HepG2 (cell line): Measurements from ENCODE around the gene WDSUB1. TPM values are rescaled to one million over a fixed set of nuclear protein-coding genes. Genes with fewer than 3 reads are reported as not detected.

Source experiments
- ATAC-seq: fragments of 200-7000 bp; cut with Tn5 transposase; 3 replicates; pipeline ENCODE4 v1.9.1; 2020; ENCODE audit warnings: mild to moderate bottlenecking, moderate library complexity
- Bru-seq: library from RNA; stranded (reverse); fragments of 400-500 nt; gene quantifications from one replicate; lab custom pipeline; 2021; lab: Mats Ljungman, UMichigan
- BruChase-seq, 2 experiments: library from RNA; stranded (reverse); fragments of 400-500 nt; gene quantifications; one replicate each; lab custom pipeline; 2021; lab: Mats Ljungman, UMichigan
- BruUV-seq: library from RNA; stranded (reverse); fragments of 400-500 nt; replicated peaks from 2 replicates; lab custom pipeline; 2021; lab: Mats Ljungman, UMichigan
- CTCF ChIA-PET: fragments of 300-600 bp; formaldehyde crosslinking; extraction: SDS; loops from one replicate; lab custom pipeline; 2021; ENCODE audit warnings: low total read pairs, inconsistent platforms, low intra/inter-chr PET ratio; lab: Yijun Ruan, JAX
- POLR2A ChIA-PET: fragments of 350-600 bp; sonication (Branson Sonifier 250); formaldehyde crosslinking; loops from one replicate; lab custom pipeline; 2020; ENCODE audit warnings: antibody characterized with exemption, inconsistent platforms; lab: Yijun Ruan, JAX
- DNase-seq: peaks from one replicate; pipeline ENCODE4 v3.0.0-alpha.2; 2015; ENCODE audit warnings: low spot score
- FAIRE-seq: peaks from 3 replicates; lab custom pipeline; 2011; peaks lifted over from hg19 to GRCh38; lab: Jason Lieb, UNC
- H2AFZ ChIP-seq: one replicate; pipeline ENCODE4 v1.6.1; 2011; ENCODE audit warnings: low read length, inconsistent platforms
- H3K27ac ChIP-seq: fragments of 300-600 bp; 3 replicates; pipeline ENCODE4 v1.8.0; 2011; ENCODE audit warnings: mixed run types, mild to moderate bottlenecking, mixed read lengths, low read length, inconsistent platforms; ENCODE audit not compliant: insufficient read depth; ENCODE audit errors: extremely low read length
- H3K27me3 ChIP-seq, 2 experiments: fragments of 200-600 bp in 1 of 2; 2 replicates in 1 of 2; 3 replicates in 1 of 2; pipeline versions ENCODE4 v1.6.0 to v1.8.0; 2011; ENCODE audit warnings: low read length in 2 of 2, mild to moderate bottlenecking in 2 of 2, moderate library complexity in 2 of 2, inconsistent platforms in 1 of 2; ENCODE audit not compliant: insufficient read depth in 2 of 2, control insufficient read depth in 1 of 2
- H3K36me3 ChIP-seq, 2 experiments: fragments of 200-600 bp in 1 of 2; replicated peaks in 1 of 2; 2 replicates in 1 of 2; 3 replicates in 1 of 2; pipeline versions ENCODE4 v1.5.1 to v1.8.0; 2011; ENCODE audit warnings: low read length in 2 of 2, inconsistent platforms in 1 of 2; ENCODE audit not compliant: insufficient read depth in 2 of 2, control insufficient read depth in 1 of 2
- H3K4me1 ChIP-seq: 2 replicates; pipeline ENCODE4 v1.5.1; 2012; ENCODE audit warnings: low read length, inconsistent platforms; ENCODE audit not compliant: insufficient read depth
- H3K4me2 ChIP-seq: 2 replicates; pipeline ENCODE4 v1.6.0; 2011; ENCODE audit warnings: low read depth, low read length, inconsistent platforms
- H3K4me3 ChIP-seq, 3 experiments: fragments of 200-600 bp in 1 of 3; sonication (generic), shearing (Covaris generic) in 1 of 3; replicated peaks in 1 of 3; 2 replicates each; pipeline ENCODE4 v1.5.1; 2011 to 2016; ENCODE audit warnings: low read length in 3 of 3, inconsistent platforms in 2 of 3, low read depth in 2 of 3, mild to moderate bottlenecking in 2 of 3, control low read depth in 1 of 3, mixed read lengths in 1 of 3; ENCODE audit not compliant: insufficient read depth in 1 of 3
- H3K79me2 ChIP-seq: one replicate; pipeline ENCODE4 v1.6.1; 2011; ENCODE audit warnings: low read length, inconsistent platforms; ENCODE audit not compliant: insufficient read depth
- H3K9ac ChIP-seq: 2 replicates; pipeline ENCODE4 v1.6.0; 2011; ENCODE audit warnings: mild to moderate bottlenecking, low read depth, low read length, inconsistent platforms; ENCODE audit not compliant: insufficient read depth
- H3K9me3 ChIP-seq: 2 replicates; pipeline ENCODE4 v1.5.1; 2012; ENCODE audit warnings: mild to moderate bottlenecking, low read length
- H4K20me1 ChIP-seq: 2 replicates; pipeline ENCODE4 v1.6.0; 2011; ENCODE audit warnings: inconsistent platforms, mild to moderate bottlenecking, low read length, moderate library complexity; ENCODE audit not compliant: insufficient read depth
- ATF7 ChIP-seq, 2 experiments: fragments of 450-650 bp in 1 of 2; sonication (generic) in 1 of 2; formaldehyde crosslinking in 1 of 2; IDR thresholded peaks; 2 replicates each; pipeline versions ENCODE4 v1.4.0 to v1.6.1; 2016 to 2020; ENCODE audit warnings: antibody characterized with exemption in 1 of 2, mild to moderate bottlenecking in 1 of 2, missing genetic modification reagents in 1 of 2
- CBX1 ChIP-seq: IDR thresholded peaks from one replicate; pipeline ENCODE4 v1.6.1; 2016; ENCODE audit warnings: antibody characterized with exemption, low read depth
- NFE2 ChIP-seq: sonication (generic); formaldehyde crosslinking; IDR thresholded peaks from 2 replicates; pipeline ENCODE4 v1.4.0; 2020; ENCODE audit warnings: missing genetic modification reagents
- PHF8 ChIP-seq: sonication (generic); formaldehyde crosslinking; IDR thresholded peaks from 2 replicates; pipeline ENCODE4 v1.5.0; 2020; ENCODE audit warnings: missing genetic modification reagents
- ZFYVE20 ChIP-seq: sonication (generic); formaldehyde crosslinking; IDR thresholded peaks from 2 replicates; pipeline ENCODE4 v1.8.0; 2023; ENCODE audit warnings: low read depth, mild to moderate bottlenecking, moderate library complexity, missing genetic modification reagents, borderline replicate concordance
- ZNF30 ChIP-seq: sonication (generic); formaldehyde crosslinking; IDR thresholded peaks from 2 replicates; pipeline ENCODE4 v1.5.0; 2020; ENCODE audit warnings: mild to moderate bottlenecking, missing genetic modification reagents
- ZNF616 ChIP-seq: sonication (generic); formaldehyde crosslinking; IDR thresholded peaks from 2 replicates; pipeline ENCODE4 v1.5.0; 2020; ENCODE audit warnings: low read depth, mild to moderate bottlenecking, missing genetic modification reagents
- WGBS: methylation state at CpG from one replicate; pipeline ENCODE4 v1.1.6; 2017; ENCODE audit warnings: low lambda C conversion rate; 5-methylcytosine and 5-hydroxymethylcytosine counted together
- in situ Hi-C: cut with HindIII; loops from 2 replicates; pipeline ENCODE4 v1.10.0; 2017; ENCODE audit warnings: low pct_unique_long_range_greater_than_20kb; ENCODE audit not compliant: extremely low pct_ligation_motif_present
- intact Hi-C: fragments of 100-400 bp; cut with micrococcal nuclease; formaldehyde crosslinking; loops from one replicate; pipeline ENCODE4 v1.10.0; 2022; ENCODE audit not compliant: unreplicated experiment
- long read RNA-seq, 2 experiments: library from RNA in 1 of 2; library from polyadenylated mRNA in 1 of 2; stranded (forward) in 1 of 2; unstranded in 1 of 2; transcript quantifications; one replicate each; pipeline ENCODE4 v2.0.0, GENCODE V29; 2019 to 2022
- polyA minus RNA-seq, 3 experiments: library from RNA; depleted of rRNA, polyadenylated mRNA; stranded (reverse); fragments of >200 nt; gene quantifications; 2 replicates each; pipeline ENCODE4 v1.2.3, GENCODE V29; 2011; ENCODE audit warnings: low replicate concordance in 1 of 3
- polyA plus RNA-seq, 8 experiments: library from polyadenylated mRNA; depleted of rRNA in 3 of 8; stranded (reverse) in 7 of 8; unstranded in 1 of 8; fragments of >200 nt; fragmentation: Illumina TruSeq in 4 of 8; extraction: Trizol in 4 of 8; gene quantifications; 2 replicates each; pipeline versions ENCODE4 v1.2.1 to v1.2.3, GENCODE V29; 2011 to 2016; ENCODE audit warnings: low read depth in 4 of 8, missing spikeins in 1 of 8, mixed read lengths in 1 of 8; ENCODE audit not compliant: insufficient read depth in 1 of 8
- total RNA-seq, 5 experiments: library from RNA; depleted of rRNA; stranded (reverse); fragments of >200 nt; fragmentation: Illumina TruSeq; extraction: Trizol; gene quantifications; 2 replicates each; pipeline ENCODE4 v1.2.3, GENCODE V29; 2016; ENCODE audit warnings: low read depth in 1 of 5
- TF ChIP-seq, protein P1 (sequence below): sonication (generic); formaldehyde crosslinking; IDR thresholded peaks from 2 replicates; pipeline ENCODE4 v1.4.0; 2020; ENCODE audit warnings: missing genetic modification reagents
- TF ChIP-seq, protein P2 (sequence below): sonication (generic); formaldehyde crosslinking; IDR thresholded peaks from 2 replicates; pipeline ENCODE4 v1.8.0; 2022; ENCODE audit warnings: missing genetic modification reagents, low read depth, mild to moderate bottlenecking, borderline replicate concordance
- TF ChIP-seq, protein P3 (sequence below): sonication (generic); formaldehyde crosslinking; IDR thresholded peaks from 2 replicates; pipeline ENCODE4 v1.5.0; 2020; ENCODE audit warnings: missing genetic modification reagents

The WDSUB1 gene, protein sequence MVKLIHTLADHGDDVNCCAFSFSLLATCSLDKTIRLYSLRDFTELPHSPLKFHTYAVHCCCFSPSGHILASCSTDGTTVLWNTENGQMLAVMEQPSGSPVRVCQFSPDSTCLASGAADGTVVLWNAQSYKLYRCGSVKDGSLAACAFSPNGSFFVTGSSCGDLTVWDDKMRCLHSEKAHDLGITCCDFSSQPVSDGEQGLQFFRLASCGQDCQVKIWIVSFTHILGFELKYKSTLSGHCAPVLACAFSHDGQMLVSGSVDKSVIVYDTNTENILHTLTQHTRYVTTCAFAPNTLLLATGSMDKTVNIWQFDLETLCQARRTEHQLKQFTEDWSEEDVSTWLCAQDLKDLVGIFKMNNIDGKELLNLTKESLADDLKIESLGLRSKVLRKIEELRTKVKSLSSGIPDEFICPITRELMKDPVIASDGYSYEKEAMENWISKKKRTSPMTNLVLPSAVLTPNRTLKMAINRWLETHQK
- total RNA-seq (2016; rRNA removed; fragmentation: Illumina TruSeq; extraction: Trizol): 10.7 and 16.3 TPM in 2 replicates
- total RNA-seq (2016; cell fraction: cytosol; rRNA removed; fragmentation: Illumina TruSeq; extraction: Trizol; ENCODE audit: low read depth): 7.2 and 7.7 TPM in 2 replicates
- total RNA-seq (2016; cell fraction: insoluble cytoplasmic fraction; rRNA removed; fragmentation: Illumina TruSeq; extraction: Trizol): 10.5 and 14.5 TPM in 2 replicates
- 7.8 and 8.5 TPM in 2 replicates for total RNA-seq (2016; cell fraction: membrane; rRNA removed; fragmentation: Illumina TruSeq; extraction: Trizol)
- total RNA-seq (2016; cell fraction: nucleus; rRNA removed; fragmentation: Illumina TruSeq; extraction: Trizol): 8.5 and 11.2 TPM in 2 replicates
- 9.6 and 10.1 TPM in 2 replicates for polyA plus RNA-seq (2011; rRNA removed)
- 7.2 and 9.2 TPM in 2 replicates for polyA plus RNA-seq (2011; cell fraction: cytosol; rRNA removed)
- polyA plus RNA-seq (2011; cell fraction: nucleus; rRNA removed): 10.9 and 12.9 TPM in 2 replicates
- 12.0 and 15.3 TPM in 2 replicates for polyA plus RNA-seq (2012)
- 3.7 and 4.7 TPM in 2 replicates for polyA plus RNA-seq (2016; cell fraction: cytosol; fragmentation: Illumina TruSeq; extraction: Trizol; ENCODE audit: low read depth)
- polyA plus RNA-seq (2016; cell fraction: insoluble cytoplasmic fraction; fragmentation: Illumina TruSeq; extraction: Trizol; ENCODE audit: low read depth): 16.5 and 18.2 TPM in 2 replicates
- 5.8 and 6.6 TPM in 2 replicates for polyA plus RNA-seq (2016; cell fraction: membrane; fragmentation: Illumina TruSeq; extraction: Trizol; ENCODE audit: low read depth)
- polyA plus RNA-seq (2016; cell fraction: nucleus; fragmentation: Illumina TruSeq; extraction: Trizol; ENCODE audit: insufficient read depth, low read depth): 12.5 and 14.0 TPM in 2 replicates
- polyA minus RNA-seq (2011; rRNA and poly(A)+ RNA removed; ENCODE audit: low replicate concordance): 5.6 and 17.7 TPM in 2 replicates
- 5.4 and 5.7 TPM in 2 replicates for polyA minus RNA-seq (2011; cell fraction: cytosol; rRNA and poly(A)+ RNA removed)
- 25.5 and 31.1 TPM in 2 replicates for polyA minus RNA-seq (2011; cell fraction: nucleus; rRNA and poly(A)+ RNA removed)
- percentile 82 among the genes with signal in this experiment for Bru-seq, nascent RNA
- BruChase-seq, experiment 1, labeled RNA remaining after a 6-hour chase: percentile 68 among the genes with signal in this experiment
- percentile 80 among the genes with signal in this experiment for BruChase-seq, experiment 2, labeled RNA remaining after a 2-hour chase
- long read RNA-seq, experiment 1, transcript WDSUB1-202 (11 exons, 1,912 nt): major isoform, 6 of 13 reads
- long read RNA-seq, experiment 1, partial matches to known transcripts: 0 of 13 reads
- long read RNA-seq, experiment 1, other reads (novel, unspliced or antisense): 5 of 13 reads
- long read RNA-seq, experiment 2, transcript WDSUB1-202 (11 exons, 1,912 nt): major isoform, 10 of 26 reads
- long read RNA-seq, experiment 2, partial matches to known transcripts: 4 of 26 reads
- long read RNA-seq, experiment 2, other reads (novel, unspliced or antisense): 12 of 26 reads

DNA sequence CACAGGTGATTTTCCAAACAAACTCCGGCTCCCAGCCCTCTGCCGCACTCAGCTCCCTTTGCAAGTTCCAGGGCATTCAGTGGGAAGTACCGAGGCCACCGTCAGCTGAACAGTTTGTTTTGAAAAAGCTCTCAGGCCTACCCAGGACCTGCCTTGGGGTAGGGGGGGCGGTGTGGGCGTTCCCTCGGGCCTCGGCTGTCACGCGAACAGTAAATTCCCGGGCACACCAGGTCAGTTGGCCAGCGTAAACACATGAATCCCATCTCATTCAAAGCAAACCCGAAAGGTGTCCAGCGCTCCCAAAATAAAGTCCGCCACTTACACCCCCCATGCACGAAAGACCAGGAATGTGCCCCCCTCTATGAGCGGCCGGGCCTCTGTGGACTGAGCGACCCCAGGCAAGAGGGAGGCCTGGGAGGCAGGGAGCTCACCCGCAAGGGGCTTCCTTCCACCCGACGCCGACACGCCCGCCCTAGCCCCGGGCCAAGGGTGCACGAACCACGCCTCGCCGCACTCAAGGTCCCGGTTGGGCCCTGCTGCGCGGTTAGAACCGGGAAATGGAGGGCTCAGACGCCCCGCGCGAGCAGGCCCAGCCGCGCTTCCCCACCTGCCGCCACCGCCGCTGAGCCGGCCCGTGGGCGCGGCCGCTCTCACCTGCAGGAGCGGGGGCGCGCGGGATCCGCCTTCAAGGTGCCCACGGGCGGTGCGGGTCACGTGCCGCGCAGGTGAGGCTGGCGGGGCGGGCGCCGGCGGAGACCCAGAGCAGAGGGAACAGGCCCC is at the start of gene WDSUB1:
Gene WDSUB1, minus strand, starts transcription at position 775 of the 780 bp plus-strand sequence. CDS start 3,634 bp downstream, outside the sequence.
- CTCF ChIA-PET: no interaction called here
- TF ChIP-seq, protein P1, sequence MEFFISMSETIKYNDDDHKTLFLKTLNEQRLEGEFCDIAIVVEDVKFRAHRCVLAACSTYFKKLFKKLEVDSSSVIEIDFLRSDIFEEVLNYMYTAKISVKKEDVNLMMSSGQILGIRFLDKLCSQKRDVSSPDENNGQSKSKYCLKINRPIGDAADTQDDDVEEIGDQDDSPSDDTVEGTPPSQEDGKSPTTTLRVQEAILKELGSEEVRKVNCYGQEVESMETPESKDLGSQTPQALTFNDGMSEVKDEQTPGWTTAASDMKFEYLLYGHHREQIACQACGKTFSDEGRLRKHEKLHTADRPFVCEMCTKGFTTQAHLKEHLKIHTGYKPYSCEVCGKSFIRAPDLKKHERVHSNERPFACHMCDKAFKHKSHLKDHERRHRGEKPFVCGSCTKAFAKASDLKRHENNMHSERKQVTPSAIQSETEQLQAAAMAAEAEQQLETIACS: 0 out of 2 replicates have a peak, but pooled peaks have one; percentile 63
- TF ChIP-seq, protein P2, sequence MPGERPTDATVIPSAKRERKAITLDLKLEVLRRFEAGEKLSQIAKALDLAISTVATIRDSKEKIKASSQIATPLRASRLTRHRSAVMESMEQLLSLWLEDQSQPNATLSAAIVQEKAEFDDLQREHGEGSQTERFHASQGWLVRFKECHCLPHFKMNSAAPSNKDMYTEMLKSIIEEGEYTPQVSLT: peak; percentile 47; the same call in 1 of the 2 replicates
- TF ChIP-seq CBX1: no peak
- no peak; the same call in 1 of the 2 replicates for TF ChIP-seq ZFYVE20 (CRISPR knock-in tag)
- peak; percentile 84 for TF ChIP-seq ZNF30 (CRISPR knock-in tag)
- no peak for TF ChIP-seq NFE2 (CRISPR knock-in tag)
- TF ChIP-seq, protein P3, sequence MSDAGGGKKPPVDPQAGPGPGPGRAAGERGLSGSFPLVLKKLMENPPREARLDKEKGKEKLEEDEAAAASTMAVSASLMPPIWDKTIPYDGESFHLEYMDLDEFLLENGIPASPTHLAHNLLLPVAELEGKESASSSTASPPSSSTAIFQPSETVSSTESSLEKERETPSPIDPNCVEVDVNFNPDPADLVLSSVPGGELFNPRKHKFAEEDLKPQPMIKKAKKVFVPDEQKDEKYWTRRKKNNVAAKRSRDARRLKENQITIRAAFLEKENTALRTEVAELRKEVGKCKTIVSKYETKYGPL (CRISPR knock-in tag): peak; percentile 86; the same call in 1 of the 2 replicates
- peak; percentile 58; the same call in 1 of the 2 replicates for TF ChIP-seq PHF8 (CRISPR knock-in tag)
- peak; percentile 83 for TF ChIP-seq ZNF616 (CRISPR knock-in tag)
- no peak for TF ChIP-seq ATF7 (IDR thresholded peaks at IDR 0.05)
- peak; percentile 79; the same call in 1 of the 2 replicates for TF ChIP-seq ATF7 (CRISPR knock-in tag; IDR thresholded peaks at IDR 0.05)

More for the DNA sequence above, at the start of gene WDSUB1:
- Histone ChIP-seq H3K9ac (peak within 1 kb of the TSS; percentile 92), H3K79me2 (peaks cover 20% of the 10 kb centered on the region), H2AFZ (peak within 1 kb of the TSS; percentile 97), H3K4me1 (peaks cover 37% of the 10 kb centered on the region), H3K27me3 (no peaks in the 10 kb centered on the region; a peak in 1 of 5 replicates), H3K36me3 (peaks cover 0 to 10% of the 10 kb centered on the region in 2 experiments; a peak in 2 of 5 replicates), H3K4me3 (peak within 1 kb of the TSS; percentile 73 to 93 (median 84)), H3K4me2 (peak within 1 kb of the TSS; percentile 99), H4K20me1 (no peaks in the 10 kb centered on the region), H3K9me3 (no peaks in the 10 kb centered on the region), H3K27ac (peak within 1 kb of the TSS; percentile 96)
- in situ Hi-C loops (no loop called here), intact Hi-C loops (loop anchor here (1.0 to 5.0 kb wide), 2 partner anchors 426 to 521 kb away; partner anchors contain the start of gene MARCHF7)
- FAIRE-seq: no peak
- BruUV-seq: no TSS peak
- WGBS: under 1% methylated on average over 19 of the region's 64 CpGs
- ATAC-seq: peak; percentile 75
- POLR2A ChIA-PET: interaction anchor here (0.5 to 2.9 kb wide), 12 partner anchors 8 to 426 kb away, joined by 3 to 15 read pairs (median 3); partner anchors contain the start of gene MARCHF7
- DNase-seq: peak; percentile 74
